PFSK-1 (cell line): ENCODE measurements around the gene RBM33.

Experiments
- FOXP2 ChIP-seq: optimal IDR thresholded peaks from 2 replicates; pipeline ENCODE3; 2011; ENCODE audit warnings: borderline replicate concordance, control low read depth, inconsistent platforms; ENCODE audit not compliant: insufficient read depth; ENCODE audit errors: extremely low read length, extremely low read depth
- POLR2AphosphoS5 ChIP-seq: IDR thresholded peaks from 2 replicates; pipeline ENCODE4 v1.6.1; 2012; ENCODE audit warnings: low read depth, mild to moderate bottlenecking, control low read depth, low read length, moderate library complexity
- REST ChIP-seq, 2 experiments: IDR thresholded peaks; 2 replicates each; pipeline versions ENCODE4 v1.6.1 to v1.8.0; 2011 to 2012; ENCODE audit warnings: low read depth in 2 of 2, low read length in 2 of 2, control low read depth in 1 of 2, inconsistent platforms in 1 of 2, mild to moderate bottlenecking in 1 of 2, moderate library complexity in 1 of 2; ENCODE audit not compliant: insufficient read depth in 1 of 2
- SIN3A ChIP-seq: IDR thresholded peaks from 2 replicates; pipeline ENCODE4 v1.6.1; 2012; ENCODE audit warnings: mild to moderate bottlenecking, low read length, moderate library complexity, borderline replicate concordance; ENCODE audit not compliant: insufficient read depth
- TAF1 ChIP-seq: IDR thresholded peaks from 2 replicates; pipeline ENCODE4 v1.6.1; 2012; ENCODE audit warnings: low read length, control low read depth, borderline replicate concordance; ENCODE audit not compliant: insufficient read depth

RBM33 gene

DNA sequence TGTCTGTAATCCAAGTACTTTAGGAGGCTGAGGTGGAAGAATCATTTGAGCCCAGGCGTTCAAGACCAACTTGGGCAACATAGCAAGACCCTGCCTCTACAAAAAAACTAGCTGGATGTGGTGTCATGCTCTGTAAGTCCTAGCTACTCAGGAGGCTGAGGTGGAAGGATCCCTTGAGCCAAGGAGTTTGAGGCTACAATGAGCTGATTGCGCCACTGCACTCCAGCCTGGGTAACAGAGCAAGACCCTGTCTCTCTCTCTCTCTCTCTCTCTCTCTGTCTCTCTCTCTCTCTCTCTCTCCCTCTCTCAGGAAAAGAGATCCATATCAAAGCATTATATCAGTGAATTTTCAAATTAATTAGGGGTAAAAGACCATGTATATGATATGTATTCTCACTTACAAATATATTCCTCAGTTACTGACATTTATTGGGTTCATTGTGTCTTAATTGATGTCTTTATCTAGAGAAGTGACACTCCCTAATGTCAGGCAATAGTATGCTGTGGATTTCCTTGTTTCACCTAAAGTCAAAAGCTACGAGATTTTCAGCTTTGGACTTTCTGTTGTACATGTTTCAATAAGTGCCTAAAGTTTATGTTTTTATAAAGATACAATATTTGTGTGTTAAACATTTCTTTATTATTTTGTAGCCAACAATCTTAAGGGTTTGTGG is 91.1 kb downstream of the RBM33 start:
- TF ChIP-seq REST (IDR thresholded peaks at IDR 0.05; ENCODE audit: insufficient read depth in 1 of 2, low read depth in 2 of 2, low read length in 2 of 2) = no peak
- no peak for TF ChIP-seq TAF1
- no peak for TF ChIP-seq FOXP2
- TF ChIP-seq SIN3A = no peak
- no peak for TF ChIP-seq POLR2AphosphoS5

DNA sequence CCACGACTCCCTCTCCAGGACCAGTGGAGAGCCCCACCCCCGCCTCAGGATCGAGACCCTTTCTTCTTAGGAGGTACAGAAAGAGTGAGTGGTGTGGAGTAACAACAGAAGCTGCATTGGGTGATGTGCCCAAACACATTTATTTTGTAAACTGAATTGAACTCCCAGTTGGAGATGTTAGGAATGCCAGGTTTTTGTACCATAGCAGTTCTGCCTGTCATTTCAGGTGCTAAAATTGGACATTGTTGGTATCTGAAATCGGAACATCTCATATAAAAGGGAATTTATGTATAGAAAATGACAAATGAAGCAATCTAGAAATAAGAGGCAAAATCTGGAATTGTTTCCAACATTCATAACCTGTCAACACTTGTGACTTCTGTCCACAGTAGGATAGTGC is 93.1 kb downstream of the RBM33 start:
- TF ChIP-seq FOXP2 (no peak), REST (IDR thresholded peaks at IDR 0.05; ENCODE audit: insufficient read depth in 1 of 2, low read depth in 2 of 2, low read length in 2 of 2) (no peak), POLR2AphosphoS5 (no peak), SIN3A (no peak)

DNA sequence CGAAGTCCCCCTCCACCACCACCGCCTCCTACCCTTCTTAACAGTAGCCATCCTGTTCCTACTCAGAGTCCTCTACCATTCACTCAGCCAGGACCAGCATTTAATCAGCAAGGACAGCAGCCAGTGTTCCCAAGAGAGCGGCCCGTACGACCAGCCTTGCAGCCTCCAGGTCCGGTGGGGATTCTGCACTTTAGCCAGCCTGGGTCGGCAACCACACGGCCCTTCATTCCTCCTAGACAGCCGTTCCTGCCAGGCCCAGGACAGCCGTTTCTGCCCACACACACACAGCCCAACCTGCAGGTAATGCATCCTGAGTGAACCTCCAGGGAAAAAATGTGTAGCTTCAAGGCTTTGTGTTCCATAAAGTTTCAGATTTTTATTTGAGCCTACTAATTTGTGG is 93.6 kb downstream of the RBM33 start:
- TF ChIP-seq POLR2AphosphoS5 (no peak), SIN3A (no peak), FOXP2 (no peak), TAF1 (no peak), REST (IDR thresholded peaks at IDR 0.05; ENCODE audit: insufficient read depth in 1 of 2, low read depth in 2 of 2, low read length in 2 of 2) (no peak)

- no peak for TF ChIP-seq SIN3A
- no peak for TF ChIP-seq FOXP2
- no peak for TF ChIP-seq POLR2AphosphoS5
- no peak for TF ChIP-seq TAF1
- TF ChIP-seq REST (IDR thresholded peaks at IDR 0.05; ENCODE audit: insufficient read depth in 1 of 2, low read depth in 2 of 2, low read length in 2 of 2) = no peak
Measured at GRCh38 chr7:155738652-155739537, 94.4 kb downstream of the RBM33 start.
